Smooth muscle cell (in vitro differentiated cells): ENCODE data around the gene LRRC4. TPM values are rescaled to one million over a fixed set of nuclear protein-coding genes. Genes with fewer than 3 reads are reported as not detected.

Source experiments
- DNase-seq: peaks from one replicate; lab custom pipeline; 2025; ENCODE audit not compliant: unreplicated experiment; lab: John Stamatoyannopoulos, UW
- H2AFZ ChIP-seq: fragments of 200-600 bp; sonication (generic); 2 replicates; pipeline ENCODE4 v1.6.0; 2016; ENCODE audit warnings: antibody characterized with exemption, low read depth, mild to moderate bottlenecking
- H3F3A ChIP-seq: fragments of 200-600 bp; sonication (generic); 2 replicates; pipeline ENCODE4 v1.6.0; 2017; ENCODE audit warnings: antibody characterized with exemption, low read depth
- H3K27ac ChIP-seq: fragments of 200-600 bp; sonication (generic); 2 replicates; pipeline ENCODE4 v1.5.1; 2016; ENCODE audit warnings: low read depth, mild to moderate bottlenecking
- H3K27me3 ChIP-seq: fragments of 200-600 bp; sonication (generic); 2 replicates; pipeline ENCODE4 v1.6.1; 2016; ENCODE audit warnings: low read depth, mild to moderate bottlenecking
- H3K36me3 ChIP-seq: fragments of 200-600 bp; sonication (generic); 2 replicates; pipeline ENCODE4 v1.5.1; 2016; ENCODE audit warnings: low read depth
- H3K4me1 ChIP-seq: fragments of 200-600 bp; sonication (generic); 2 replicates; pipeline ENCODE4 v1.5.1; 2016; ENCODE audit warnings: low read depth
- H3K4me2 ChIP-seq: fragments of 200-600 bp; sonication (generic); 2 replicates; pipeline ENCODE4 v1.6.0; 2016; ENCODE audit warnings: mild to moderate bottlenecking
- H3K4me3 ChIP-seq: fragments of 200-600 bp; sonication (generic); 2 replicates; pipeline ENCODE4 v1.5.1; 2016; ENCODE audit warnings: mild to moderate bottlenecking
- H3K79me2 ChIP-seq: fragments of 200-600 bp; sonication (generic); 2 replicates; pipeline ENCODE4 v1.6.0; 2016; ENCODE audit warnings: low read depth, mild to moderate bottlenecking
- H3K9ac ChIP-seq: fragments of 200-600 bp; sonication (generic); 2 replicates; pipeline ENCODE4 v1.6.0; 2016; ENCODE audit warnings: low read depth
- H3K9me3 ChIP-seq: fragments of 200-600 bp; sonication (generic); replicated peaks from 2 replicates; pipeline ENCODE4 v1.5.1; 2016; ENCODE audit warnings: low read depth
- H4K20me1 ChIP-seq: fragments of 200-600 bp; sonication (generic); 2 replicates; pipeline ENCODE4 v1.6.0; 2016; ENCODE audit warnings: low read depth
- CTCF ChIP-seq: fragments of 200-600 bp; sonication (generic); IDR thresholded peaks from 2 replicates; pipeline ENCODE4 v1.5.1; 2017; ENCODE audit warnings: borderline replicate concordance, mild to moderate bottlenecking, antibody characterized with exemption; ENCODE audit not compliant: insufficient read depth, poor library complexity, severe bottlenecking
- WGBS: methylation state at CpG from one replicate; pipeline ENCODE4 v1.1.7; 2016; ENCODE audit warnings: low lambda C conversion rate; 5-methylcytosine and 5-hydroxymethylcytosine counted together
- polyA plus RNA-seq: library from polyadenylated mRNA; unstranded; fragments of >200 nt; fragmentation: Nextera tagmentation; extraction: Ambion mirVana; gene quantifications from 2 replicates; pipeline ENCODE4 v1.2.1, GENCODE V29; 2016
- total RNA-seq: library from RNA; depleted of rRNA; stranded (reverse); fragments of >200 nt; gene quantifications from 2 replicates; pipeline ENCODE4 v1.2.3, GENCODE V29; 2014

LRRC4 gene
- total and polyA plus RNA-seq, 2 experiments from 2014 or later, result not detected

GRCh38 chr7:128022631-128023532 is 8.4 kb downstream of the LRRC4 start:
- no peaks in the 10 kb centered on the region for H3K9me3 ChIP-seq
- H2AFZ ChIP-seq, result no peak overlapping the region
- H3K36me3 ChIP-seq, result no peaks in the 10 kb centered on the region
- TF ChIP-seq CTCF, result no peak
- peaks cover 11% of the 10 kb centered on the region for H3F3A ChIP-seq
- DNase-seq, result no peak
- peak overlapping the region; percentile 50 for H3K27ac ChIP-seq
- H3K9ac ChIP-seq, result no peak overlapping the region
- H3K4me1 ChIP-seq, result peaks cover 61% of the 10 kb centered on the region
- H3K4me2 ChIP-seq, result peak overlapping the region; percentile 53
- peaks cover 99% of the 10 kb centered on the region for H4K20me1 ChIP-seq
- 68% methylated on average over 6 of the region's 6 CpGs for WGBS
- no peak overlapping the region for H3K4me3 ChIP-seq
- H3K27me3 ChIP-seq, result no peaks in the 10 kb centered on the region
- H3K79me2 ChIP-seq, result no peaks in the 10 kb centered on the region

- Histone ChIP-seq H3K9ac (no peak overlapping the region), H3K27ac (peak overlapping the region; percentile 36), H3K36me3 (no peaks in the 10 kb centered on the region), H3K79me2 (no peaks in the 10 kb centered on the region), H3F3A (peaks cover 11% of the 10 kb centered on the region), H3K9me3 (no peaks in the 10 kb centered on the region), H3K27me3 (no peaks in the 10 kb centered on the region), H2AFZ (no peak overlapping the region), H3K4me2 (no peak overlapping the region), H4K20me1 (peaks cover 99% of the 10 kb centered on the region), H3K4me1 (peaks cover 46% of the 10 kb centered on the region), H3K4me3 (no peak overlapping the region)
- TF ChIP-seq CTCF, result no peak
- WGBS, result 69% methylated on average over 2 of the region's 2 CpGs
- DNase-seq, result no peak
These were observed 9.9 kb downstream of the LRRC4 start for GRCh38 chr7:128021366-128021765.

GRCh38 chr7:128020159-128020558 is 11.1 kb downstream of the LRRC4 start:
- Histone ChIP-seq H3K36me3 (no peaks in the 10 kb centered on the region), H3K4me1 (peaks cover 45% of the 10 kb centered on the region), H3K4me2 (no peak overlapping the region), H3K9me3 (no peaks in the 10 kb centered on the region), H3F3A (peaks cover 11% of the 10 kb centered on the region), H3K27me3 (no peaks in the 10 kb centered on the region), H2AFZ (no peak overlapping the region), H3K27ac (no peak overlapping the region), H4K20me1 (peaks cover 99% of the 10 kb centered on the region), H3K79me2 (no peaks in the 10 kb centered on the region), H3K4me3 (no peak overlapping the region), H3K9ac (no peak overlapping the region)
- WGBS, result 70% methylated on average over 6 of the region's 6 CpGs
- no peak for DNase-seq
- TF ChIP-seq CTCF, result peak; percentile 41
